ENCODE measurements around the gene CAMTA1.

The CAMTA1 gene

GRCh38 chr1:7432900-7433380, 647.7 kb downstream of the CAMTA1 start:
- in situ Hi-C loops (cut with MboI; ENCODE audit: low sequenced_read_pairs) = no loop called here

DNA sequence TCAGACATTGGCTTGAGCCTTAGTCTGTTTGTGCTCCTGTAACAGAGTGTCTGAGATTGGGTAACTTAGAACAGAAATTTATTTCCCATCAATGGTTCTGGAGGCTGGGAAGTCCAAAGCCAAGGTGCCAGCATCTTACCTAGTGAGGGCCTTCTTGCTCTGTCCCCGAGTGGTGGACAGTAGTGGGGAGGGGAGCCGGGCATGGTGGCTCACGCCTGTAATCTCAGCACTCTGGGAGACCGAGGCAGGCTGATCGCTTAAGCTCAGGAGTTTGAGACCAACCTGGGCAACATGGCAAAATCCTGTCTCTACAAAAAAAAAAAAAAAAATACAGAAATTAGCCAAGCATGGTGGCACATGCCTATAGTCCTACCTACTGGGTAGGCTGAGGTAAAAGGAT, 649.3 kb downstream of the CAMTA1 start:
- in situ Hi-C loops (cut with MboI; ENCODE audit: low sequenced_read_pairs) = no loop called here

DNA sequence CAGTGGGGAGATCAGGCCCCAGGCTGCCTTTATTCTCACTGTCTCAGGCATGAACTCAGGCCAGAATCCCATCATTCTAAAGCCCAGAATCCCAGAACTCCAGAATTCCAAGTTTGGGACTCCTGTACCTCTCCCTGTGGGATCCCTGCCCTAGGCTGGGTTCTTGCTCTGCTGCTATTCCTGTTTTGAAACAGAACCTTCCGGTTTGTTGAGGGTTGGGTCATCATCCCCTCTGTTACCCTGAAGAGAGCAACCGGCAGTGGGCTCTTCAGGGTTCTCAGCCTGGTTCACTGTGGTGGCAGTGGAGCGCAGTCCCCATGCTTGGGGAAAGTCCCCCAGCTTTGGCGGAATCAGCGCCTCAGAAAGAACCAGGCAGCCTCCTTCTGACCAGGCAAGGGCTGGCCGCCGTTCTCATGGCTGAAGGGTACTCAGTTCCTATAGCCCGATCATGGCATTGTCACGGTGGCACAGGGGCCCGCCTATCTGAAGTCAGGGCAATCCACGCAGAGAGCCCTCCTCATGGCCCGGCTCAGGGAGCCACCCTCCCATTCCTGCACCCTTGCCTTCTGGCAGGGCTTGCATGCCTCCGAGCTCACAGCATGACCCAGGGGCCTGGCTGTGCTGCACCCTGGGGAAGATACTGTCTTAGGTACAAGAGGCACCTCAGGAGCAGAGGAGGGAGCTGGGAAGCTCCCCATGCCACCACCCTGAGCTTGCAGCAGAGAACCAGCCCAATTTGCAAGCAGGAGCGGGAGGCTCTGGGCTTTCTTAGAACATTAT, 650.2 kb downstream of the CAMTA1 start:
- in situ Hi-C loops (cut with MboI; ENCODE audit: low sequenced_read_pairs) = no loop called here

DNA sequence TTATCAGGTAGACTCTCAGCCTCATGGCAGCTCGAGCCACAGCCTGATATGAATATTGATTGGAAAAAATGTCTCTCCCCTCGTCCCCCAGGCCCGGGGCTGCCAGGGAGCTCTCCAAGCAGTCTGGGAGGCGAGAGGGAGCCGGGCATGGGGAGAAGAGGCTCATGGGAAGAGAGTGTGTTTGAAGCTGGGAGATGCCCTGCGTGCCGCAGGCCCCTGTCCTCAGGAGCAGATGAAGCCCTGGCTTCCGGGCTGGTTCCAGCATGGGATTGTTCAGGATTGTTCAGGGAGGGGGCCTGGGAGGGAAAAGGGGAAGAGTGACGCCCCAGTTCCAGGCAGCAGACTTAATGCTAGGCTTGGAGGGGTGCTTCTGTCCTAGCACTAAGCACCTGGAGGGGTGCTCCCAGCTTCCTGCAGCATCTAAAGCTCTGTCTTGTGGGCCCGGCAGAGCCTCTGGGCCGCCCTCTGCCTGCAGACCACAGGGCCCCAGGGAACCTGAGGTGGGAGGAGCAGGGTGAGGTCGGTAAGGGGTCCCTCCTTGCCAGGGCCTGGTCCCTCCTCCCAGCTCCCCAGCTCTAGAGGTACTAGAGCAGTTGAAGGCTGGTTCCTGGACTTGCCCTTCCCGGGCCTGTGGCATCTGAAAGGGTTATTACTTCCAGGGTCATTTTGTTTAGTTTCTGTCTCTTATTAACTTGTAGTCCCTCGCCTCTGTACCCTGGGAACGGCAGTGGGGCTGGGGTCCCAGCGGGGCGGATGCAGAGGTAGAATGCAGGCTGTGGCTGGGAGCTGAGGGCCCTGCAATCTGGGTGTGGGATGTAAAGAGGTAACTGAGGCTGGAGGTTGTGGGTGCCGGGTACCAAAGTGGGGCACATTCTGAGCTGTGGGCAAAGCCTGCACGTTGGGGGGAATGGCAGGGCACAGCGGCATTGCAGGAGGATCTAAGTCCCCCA, 651.1 kb downstream of the CAMTA1 start:
- in situ Hi-C loops (cut with MboI; ENCODE audit: low sequenced_read_pairs) = no loop called here

- in situ Hi-C loops (cut with MboI; ENCODE audit: low sequenced_read_pairs) = no loop called here
Observed at GRCh38 chr1:7437036-7437435, 651.8 kb downstream of the CAMTA1 start.

- in situ Hi-C loops (cut with MboI; ENCODE audit: low sequenced_read_pairs) = no loop called here
Observed at GRCh38 chr1:7437608-7438395, 652.5 kb downstream of the CAMTA1 start.

- in situ Hi-C loops (cut with MboI; ENCODE audit: low sequenced_read_pairs) = no loop called here
Observed at GRCh38 chr1:7438396-7438785, 653.1 kb downstream of the CAMTA1 start.

- in situ Hi-C loops (cut with MboI; ENCODE audit: low sequenced_read_pairs) = no loop called here
Observed at GRCh38 chr1:7438921-7439655, 653.8 kb downstream of the CAMTA1 start.

- in situ Hi-C loops (cut with MboI; ENCODE audit: low sequenced_read_pairs) = no loop called here
Observed at GRCh38 chr1:7440154-7440553, 654.9 kb downstream of the CAMTA1 start.

- in situ Hi-C loops (cut with MboI; ENCODE audit: low sequenced_read_pairs) = no loop called here
Observed at GRCh38 chr1:7441143-7441841, 656.0 kb downstream of the CAMTA1 start.

DNA sequence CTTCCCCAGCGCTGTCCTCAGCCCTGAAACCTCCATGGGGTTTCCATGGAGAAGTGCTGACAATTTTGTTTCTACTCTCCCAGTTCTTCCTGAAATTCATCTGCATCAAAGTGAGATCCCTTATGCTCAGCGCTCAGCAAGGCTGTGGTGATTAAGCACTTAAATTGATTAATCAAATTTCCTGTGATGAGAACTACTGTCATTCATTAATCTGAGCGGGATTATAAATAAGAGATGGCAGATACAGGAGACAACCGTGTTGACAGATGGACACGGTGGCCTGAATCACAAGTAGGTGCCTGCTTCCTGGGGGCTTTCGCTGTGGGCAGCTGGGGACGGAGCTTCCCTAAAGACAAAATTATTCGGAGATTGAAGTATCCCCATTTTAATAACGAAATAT, 656.8 kb downstream of the CAMTA1 start:
- in situ Hi-C loops (cut with MboI; ENCODE audit: low sequenced_read_pairs) = no loop called here

GRCh38 chr1:7442918-7443317, 657.7 kb downstream of the CAMTA1 start:
- in situ Hi-C loops (cut with MboI; ENCODE audit: low sequenced_read_pairs) = no loop called here

- in situ Hi-C loops (cut with MboI; ENCODE audit: low sequenced_read_pairs) = no loop called here
Observed at GRCh38 chr1:7444363-7444762, 659.1 kb downstream of the CAMTA1 start.

- in situ Hi-C loops (cut with MboI; ENCODE audit: low sequenced_read_pairs) = no loop called here
Observed at GRCh38 chr1:7447093-7447492, 661.8 kb downstream of the CAMTA1 start.

DNA sequence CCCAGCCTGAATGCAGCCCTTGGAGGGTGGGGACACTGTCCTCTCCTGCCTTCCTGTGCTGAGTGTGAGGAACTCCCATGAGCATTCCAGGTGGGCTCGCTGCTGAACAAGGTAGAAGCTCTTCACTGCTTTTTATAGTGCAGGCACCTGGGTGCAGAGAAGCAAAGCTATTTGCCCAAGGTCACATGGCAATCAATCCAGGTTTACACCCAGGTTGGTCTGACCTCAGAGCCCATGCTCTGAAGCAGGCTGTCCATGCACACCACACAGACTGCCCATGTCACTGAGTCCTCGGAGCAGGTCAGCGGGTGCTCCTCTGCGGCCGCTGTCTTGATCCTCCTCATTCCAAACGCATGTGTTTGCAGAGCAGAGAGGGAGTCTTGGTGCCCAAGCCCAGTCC, 662.5 kb downstream of the CAMTA1 start:
- in situ Hi-C loops (cut with MboI; ENCODE audit: low sequenced_read_pairs) = no loop called here

- in situ Hi-C loops (cut with MboI; ENCODE audit: low sequenced_read_pairs) = no loop called here
Observed at GRCh38 chr1:7448986-7449385, 663.7 kb downstream of the CAMTA1 start.

DNA sequence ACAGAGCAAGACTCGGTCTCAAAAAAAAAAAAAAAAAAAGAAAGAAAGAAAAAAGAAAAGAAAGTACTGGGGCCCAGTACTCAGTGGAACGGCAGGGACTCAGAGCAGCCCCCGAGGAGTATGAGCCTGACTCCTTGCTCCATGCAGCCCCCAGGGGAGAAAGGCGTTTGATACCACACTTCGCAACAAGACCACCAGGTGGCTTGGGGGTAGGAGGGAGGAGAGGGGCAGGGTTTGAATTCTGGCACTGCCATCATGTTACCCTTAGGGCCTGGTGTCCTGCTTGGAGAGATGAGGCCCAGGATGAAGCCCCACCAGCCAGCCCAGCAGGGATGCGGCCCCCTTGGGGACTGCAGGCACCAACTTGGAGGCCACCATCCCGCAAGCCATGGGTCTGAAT, 664.5 kb downstream of the CAMTA1 start:
- in situ Hi-C loops (cut with MboI; ENCODE audit: low sequenced_read_pairs) = no loop called here

DNA sequence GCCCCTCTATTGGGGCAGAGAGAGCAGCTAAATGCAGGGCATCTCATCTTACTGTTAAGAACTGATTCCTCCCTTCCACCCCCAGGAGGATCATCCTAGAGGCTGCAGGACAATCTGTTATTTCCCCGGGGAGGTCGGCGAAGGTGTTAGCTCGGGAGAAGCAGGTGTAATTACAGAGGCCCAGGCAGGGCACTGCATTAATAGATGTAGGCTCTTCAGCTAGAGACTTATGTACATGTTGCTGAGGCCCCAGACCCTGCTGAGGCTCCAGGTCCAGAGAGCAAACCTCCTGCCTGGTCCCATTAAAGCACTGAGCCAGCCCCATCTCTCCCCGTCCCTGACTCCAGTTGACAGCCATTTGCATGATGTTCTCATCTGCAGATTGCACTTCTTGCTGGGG, 665.6 kb downstream of the CAMTA1 start:
- in situ Hi-C loops (cut with MboI; ENCODE audit: low sequenced_read_pairs) = no loop called here

GRCh38 chr1:7453038-7453437, 667.8 kb downstream of the CAMTA1 start:
- in situ Hi-C loops (cut with MboI; ENCODE audit: low sequenced_read_pairs) = no loop called here

Measured in HL-60/S4 treated with retinoic acid at 250 ng/mL for 4 days and 3 days (cell line).